GM19452 (cell line): Measurements from ENCODE around the gene EIF2B5.

Experiments used
- ATAC-seq: cut with Tn5 transposase; IDR thresholded peaks from one replicate; pipeline ENCODE4 v1.9.1; 2021; ENCODE audit not compliant: unreplicated experiment

Gene EIF2B5

GRCh38 chr3:184193991-184194539 is 58.9 kb downstream of the EIF2B5 start:
- ATAC-seq: no peak
